Astrocyte (in vitro differentiated cells and primary cell): ENCODE data around the gene CSTF1. TPM values are rescaled to one million over a fixed set of nuclear protein-coding genes. Genes with fewer than 3 reads are reported as not detected.

Experiments used
- DNase-seq: peaks from one replicate; pipeline ENCODE4 v3.0.0-alpha.2; 2010; ENCODE audit warnings: low read depth
- FAIRE-seq: peaks from 2 replicates; lab custom pipeline; 2011; peaks lifted over from hg19 to GRCh38; lab: Jason Lieb, UNC
- H2AFZ ChIP-seq: 2 replicates; pipeline ENCODE4 v1.6.0; 2012; ENCODE audit warnings: low read depth, low read length, inconsistent platforms
- H3K27ac ChIP-seq: 2 replicates; pipeline ENCODE4 v1.5.1; 2011; ENCODE audit warnings: low read depth, low read length, inconsistent platforms
- H3K27me3 ChIP-seq: 2 replicates; pipeline ENCODE4 v1.6.0; 2011; ENCODE audit warnings: low read length, inconsistent platforms; ENCODE audit not compliant: insufficient read depth
- H3K36me3 ChIP-seq: 2 replicates; pipeline ENCODE4 v1.5.1; 2011; ENCODE audit warnings: low read length, inconsistent platforms; ENCODE audit not compliant: insufficient read depth
- H3K4me1 ChIP-seq: 2 replicates; pipeline ENCODE4 v1.5.1; 2011; ENCODE audit warnings: low read length, inconsistent platforms; ENCODE audit not compliant: insufficient read depth
- H3K4me2 ChIP-seq: 2 replicates; pipeline ENCODE4 v1.6.0; 2012; ENCODE audit warnings: low read length, inconsistent platforms
- H3K4me3 ChIP-seq: 2 replicates; pipeline ENCODE4 v1.5.1; 2011; ENCODE audit warnings: low read depth, mild to moderate bottlenecking, low read length, inconsistent platforms; ENCODE audit not compliant: insufficient read depth
- H3K79me2 ChIP-seq: 2 replicates; pipeline ENCODE4 v1.6.0; 2012; ENCODE audit warnings: mild to moderate bottlenecking, low read length, inconsistent platforms; ENCODE audit not compliant: insufficient read depth
- H3K9ac ChIP-seq: 2 replicates; pipeline ENCODE4 v1.6.0; 2012; ENCODE audit warnings: mild to moderate bottlenecking, low read length, inconsistent platforms
- H3K9me3 ChIP-seq: 2 replicates; pipeline ENCODE4 v1.5.1; 2012; ENCODE audit warnings: low read depth, mild to moderate bottlenecking, low read length, inconsistent platforms; ENCODE audit not compliant: insufficient read depth
- H4K20me1 ChIP-seq: 2 replicates; pipeline ENCODE4 v1.6.0; 2012; ENCODE audit warnings: low read length, inconsistent platforms; ENCODE audit not compliant: insufficient read depth
- H3K27ac Mint-ChIP-seq: one replicate; pipeline ENCODE4 v1.8.0; 2021; ENCODE audit warnings: mild to moderate bottlenecking, mixed read lengths; ENCODE audit not compliant: unreplicated experiment
- H3K27me3 Mint-ChIP-seq: one replicate; pipeline ENCODE4 v1.8.0; 2021; ENCODE audit warnings: low read depth, mixed read lengths; ENCODE audit not compliant: unreplicated experiment
- H3K36me3 Mint-ChIP-seq: one replicate; pipeline ENCODE4 v1.8.0; 2021; ENCODE audit warnings: low read depth, mixed read lengths; ENCODE audit not compliant: unreplicated experiment
- H3K4me1 Mint-ChIP-seq: one replicate; pipeline ENCODE4 v1.8.0; 2021; ENCODE audit warnings: low read depth, mixed read lengths; ENCODE audit not compliant: unreplicated experiment
- H3K4me3 Mint-ChIP-seq: one replicate; pipeline ENCODE4 v1.8.0; 2021; ENCODE audit warnings: mild to moderate bottlenecking, moderate library complexity, mixed read lengths; ENCODE audit not compliant: unreplicated experiment
- H3K9me3 Mint-ChIP-seq: one replicate; pipeline ENCODE4 v1.8.0; 2021; ENCODE audit warnings: mild to moderate bottlenecking, mixed read lengths; ENCODE audit not compliant: unreplicated experiment
- CTCF ChIP-seq: IDR thresholded peaks from 2 replicates; pipeline ENCODE4 v1.5.1; 2011; ENCODE audit warnings: low read depth, mild to moderate bottlenecking, inconsistent platforms, low read length, moderate library complexity; ENCODE audit not compliant: insufficient read depth
- EZH2 ChIP-seq: IDR thresholded peaks from 2 replicates; pipeline ENCODE4 v1.6.1; 2012; ENCODE audit warnings: mild to moderate bottlenecking, low read length, inconsistent platforms; ENCODE audit not compliant: insufficient read depth
- total RNA-seq: library from RNA; stranded (reverse); gene quantifications from 2 replicates; pipeline ENCODE4 v1.2.1, GENCODE V29; 2021

The CSTF1 gene
- total RNA-seq, 1 donor from 2014 or later: 30.3 TPM

- Histone ChIP-seq H3K36me3 (no peaks in the 10 kb centered on the region), H3K27ac (no peak overlapping the region), H3K4me2 (peak overlapping the region; percentile 46), H3K4me3 (no peak overlapping the region), H4K20me1 (no peaks in the 10 kb centered on the region), H3K79me2 (no peaks in the 10 kb centered on the region), H3K9me3 (no peaks in the 10 kb centered on the region), H2AFZ (no peak overlapping the region), H3K9ac (no peak overlapping the region), H3K4me1 (peaks cover 4% of the 10 kb centered on the region), H3K27me3 (peaks cover 2% of the 10 kb centered on the region)
- Mint-ChIP-seq H3K4me3 (no peak overlapping the region), H3K36me3 (no peaks in the 10 kb centered on the region), H3K4me1 (no peaks in the 10 kb centered on the region), H3K27ac (no peak overlapping the region), H3K9me3 (peaks cover 6% of the 10 kb centered on the region), H3K27me3 (peaks cover 51% of the 10 kb centered on the region)
- TF ChIP-seq EZH2 (no peak), CTCF (no peak)
- no peak for FAIRE-seq
- peak; percentile 45 for DNase-seq
Measured at GRCh38 chr20:56348746-56349145, 43.7 kb upstream of the CSTF1 start.

GRCh38 chr20:56350842-56351241, 41.6 kb upstream of the CSTF1 start:
- Histone ChIP-seq H3K9ac (no peak overlapping the region), H4K20me1 (no peaks in the 10 kb centered on the region), H3K27me3 (no peaks in the 10 kb centered on the region), H3K4me2 (no peak overlapping the region), H3K79me2 (no peaks in the 10 kb centered on the region), H3K27ac (no peak overlapping the region), H3K9me3 (no peaks in the 10 kb centered on the region), H3K36me3 (no peaks in the 10 kb centered on the region), H3K4me3 (no peak overlapping the region), H3K4me1 (peaks cover 4% of the 10 kb centered on the region), H2AFZ (no peak overlapping the region)
- TF ChIP-seq EZH2 (no peak), CTCF (no peak)
- H3K4me1 Mint-ChIP-seq: no peaks in the 10 kb centered on the region
- no peak overlapping the region for H3K27ac Mint-ChIP-seq
- no peak overlapping the region for H3K4me3 Mint-ChIP-seq
- H3K36me3 Mint-ChIP-seq: no peaks in the 10 kb centered on the region
- peaks cover 31% of the 10 kb centered on the region for H3K27me3 Mint-ChIP-seq
- H3K9me3 Mint-ChIP-seq: peaks cover 4% of the 10 kb centered on the region
- DNase-seq (peak; percentile 58), FAIRE-seq (no peak)

GRCh38 chr20:56352345-56353055, 39.9 kb upstream of the CSTF1 start:
- Mint-ChIP-seq H3K4me3 (no peak overlapping the region), H3K9me3 (no peaks in the 10 kb centered on the region), H3K36me3 (no peaks in the 10 kb centered on the region), H3K27me3 (peaks cover 26% of the 10 kb centered on the region), H3K4me1 (no peaks in the 10 kb centered on the region), H3K27ac (no peak overlapping the region)
- DNase-seq (no peak), FAIRE-seq (no peak)
- H3K4me3 ChIP-seq: no peak overlapping the region
- H3K27me3 ChIP-seq: peaks cover 4% of the 10 kb centered on the region
- no peaks in the 10 kb centered on the region for H4K20me1 ChIP-seq
- no peaks in the 10 kb centered on the region for H3K36me3 ChIP-seq
- H3K79me2 ChIP-seq: no peaks in the 10 kb centered on the region
- no peak overlapping the region for H3K4me2 ChIP-seq
- H3K9ac ChIP-seq: no peak overlapping the region
- H3K27ac ChIP-seq: no peak overlapping the region
- no peaks in the 10 kb centered on the region for H3K9me3 ChIP-seq
- no peak for TF ChIP-seq CTCF
- no peak for TF ChIP-seq EZH2
- H3K4me1 ChIP-seq: peaks cover 4% of the 10 kb centered on the region
- no peak overlapping the region for H2AFZ ChIP-seq
